Measurements from ENCODE around the gene CD5L. TPM values are rescaled to one million over a fixed set of nuclear protein-coding genes. Genes with fewer than 3 reads are reported as not detected.

The CD5L gene
- total and polyA plus RNA-seq, 9 of the 15 experiments (the other 6 are each of a cell fraction or from before 2014, with no cell fraction given) = not detected

GRCh38 chr1:157856538-157856937 lies 14.9 kb upstream of the CD5L start (continued):
- TF ChIP-seq GATA2 (CRISPR knock-in tag; IDR thresholded peaks at IDR 0.05) = no peak
- no peak for TF ChIP-seq CEBPZ (IDR thresholded peaks at IDR 0.05; ENCODE audit: borderline replicate concordance, low read depth, low read length)
- TF ChIP-seq ZNF146 (CRISPR knock-in tag; IDR thresholded peaks at IDR 0.05; ENCODE audit: unreplicated experiment) = no peak
- no peak for TF ChIP-seq SAP30 (IDR thresholded peaks at IDR 0.05; ENCODE audit: borderline replicate concordance, insufficient read depth, low read depth, low read length, poor library complexity, severe bottlenecking)
- TF ChIP-seq SMC3 (conservative IDR thresholded peaks at IDR 0.05; ENCODE audit: insufficient read depth, low read depth, low read length) = no peak

GRCh38 chr1:157852476-157852875 lies 10.9 kb upstream of the CD5L start:
- no peak for ATAC-seq
- H3K4me2 ChIP-seq (ENCODE audit: insufficient read depth, low read length) = no peak overlapping the region
- H3K27me3 ChIP-seq (ENCODE audit: control insufficient read depth in 2 of 2, insufficient read depth in 2 of 2, low read length in 2 of 2) = no peaks in the 10 kb centered on the region
- no peak for DNase-seq (ENCODE audit: extremely low read depth in 1 of 4, low spot score in 3 of 4)
- H2AFZ ChIP-seq (ENCODE audit: low read depth, low read length) = no peak overlapping the region
- no peaks in the 10 kb centered on the region for H3K36me3 ChIP-seq (ENCODE audit: control insufficient read depth, insufficient read depth, low read length)
- 0% methylated on average over 3 of the region's 3 CpGs for WGBS (ENCODE audit: insufficient coverage, low coverage, missing lambda C conversion rate)
- H4K20me1 ChIP-seq (replicated peaks; ENCODE audit: control insufficient read depth, insufficient read depth, low read length) = no peaks in the 10 kb centered on the region
- no peak overlapping the region for H3K4me3 ChIP-seq
- in situ Hi-C loops (cut with MboI) = no loop called here
- no peak overlapping the region for H3K9ac ChIP-seq (ENCODE audit: insufficient read depth in 1 of 2, low read depth in 2 of 2, low read length in 2 of 2)
- no TSS peak for BruUV-seq (replicated peaks)
- ChIA-PET CTCF (ENCODE audit: low intra/inter-chr PET ratio) (no interaction called here), POLR2A (interaction anchor here (0.9 kb wide), 1 partner anchor 9 kb away, joined by 5 read pairs; no protein-coding TSS in a partner anchor)
- intact Hi-C loops (cut with micrococcal nuclease) = no loop called here
- no peaks in the 10 kb centered on the region for H3K9me1 ChIP-seq (ENCODE audit: control insufficient read depth, insufficient read depth, low read length)
- no peaks in the 10 kb centered on the region; the same call in 2 of the 3 replicates for H3K79me2 ChIP-seq (ENCODE audit: control insufficient read depth, insufficient read depth, low read length)
- FAIRE-seq = no peak
- no peaks in the 10 kb centered on the region for H3K9me3 ChIP-seq (replicated peaks; ENCODE audit: control insufficient read depth, insufficient read depth, low read depth, low read length)
- no peaks in the 10 kb centered on the region for H3K4me1 ChIP-seq (replicated peaks in 1 of 2; ENCODE audit: control insufficient read depth in 2 of 2, insufficient read depth in 2 of 2, low read length in 2 of 2)
- no peak overlapping the region for H3K27ac ChIP-seq (ENCODE audit: extremely low read depth, low read depth, low read length)
- TF ChIP-seq USF2 (CRISPR knock-in tag; IDR thresholded peaks at IDR 0.05) (no peak), RCOR1 (IDR thresholded peaks at IDR 0.05; ENCODE audit: borderline replicate concordance in 1 of 2, low read depth in 2 of 2, low read length in 2 of 2) (no peak), KDM1A (IDR thresholded peaks at IDR 0.05) (no peak), PHF8 (IDR thresholded peaks at IDR 0.05; ENCODE audit: borderline replicate concordance, low read length) (no peak), CHD4 (IDR thresholded peaks at IDR 0.05; ENCODE audit: insufficient read depth, insufficient replicate concordance, low read depth, low read length, poor library complexity, severe bottlenecking) (no peak), ILF3 (IDR thresholded peaks at IDR 0.05; ENCODE audit: borderline replicate concordance) (no peak), SNAPC5 (CRISPR knock-in tag; IDR thresholded peaks at IDR 0.05) (no peak), ZNF764 (CRISPR knock-in tag; IDR thresholded peaks at IDR 0.05; ENCODE audit: low read depth) (no peak), RFX5 (IDR thresholded peaks at IDR 0.05; ENCODE audit: low read depth, low read length) (no peak)

Data from K562 (cell line).